BLaER1 (cell line): ENCODE measurements around the gene OR4D9.

Experiments
- H3K27ac ChIP-seq: shearing (Covaris generic); formaldehyde crosslinking; 2 replicates; pipeline ENCODE4 v1.8.1; 2022
- H3K27me3 ChIP-seq: shearing (Covaris generic); formaldehyde crosslinking; 2 replicates; pipeline ENCODE4 v1.8.1; 2022
- H3K36me3 ChIP-seq: shearing (Covaris generic); formaldehyde crosslinking; 2 replicates; pipeline ENCODE4 v1.8.1; 2022
- H3K4me1 ChIP-seq: shearing (Covaris generic); formaldehyde crosslinking; 2 replicates; pipeline ENCODE4 v1.8.1; 2022
- H3K4me2 ChIP-seq: shearing (Covaris generic); formaldehyde crosslinking; 2 replicates; pipeline ENCODE4 v1.8.1; 2022
- H3K4me3 ChIP-seq: shearing (Covaris generic); formaldehyde crosslinking; 2 replicates; pipeline ENCODE4 v1.8.1; 2022
- H3K9ac ChIP-seq: shearing (Covaris generic); formaldehyde crosslinking; 2 replicates; pipeline ENCODE4 v1.8.1; 2022
- H3K9me3 ChIP-seq: shearing (Covaris generic); formaldehyde crosslinking; 2 replicates; pipeline ENCODE4 v1.8.1; 2022
- H4K20me1 ChIP-seq: shearing (Covaris generic); formaldehyde crosslinking; 2 replicates; pipeline ENCODE4 v1.8.1; 2022
- Cebpa-rat ChIP-seq: shearing (Covaris generic); IDR thresholded peaks from 2 replicates; pipeline ENCODE4 v1.8.1; 2022

The OR4D9 gene

GRCh38 chr11:59550368-59550841, 39.1 kb downstream of the OR4D9 start:
- H3K27me3 ChIP-seq = peaks cover under 1% of the 10 kb centered on the region; the same call in 1 of the 2 replicates
- TF ChIP-seq Cebpa-rat = no peak
- H4K20me1 ChIP-seq = no peaks in the 10 kb centered on the region
- H3K9me3 ChIP-seq = no peaks in the 10 kb centered on the region
- H3K4me1 ChIP-seq = peaks cover 36% of the 10 kb centered on the region
- no peaks in the 10 kb centered on the region for H3K36me3 ChIP-seq
- peak overlapping the region; percentile 80 for H3K4me2 ChIP-seq
- H3K27ac ChIP-seq = peak overlapping the region; percentile 84
- H3K9ac ChIP-seq = peak overlapping the region; percentile 81
- peak overlapping the region; percentile 76 for H3K4me3 ChIP-seq

DNA sequence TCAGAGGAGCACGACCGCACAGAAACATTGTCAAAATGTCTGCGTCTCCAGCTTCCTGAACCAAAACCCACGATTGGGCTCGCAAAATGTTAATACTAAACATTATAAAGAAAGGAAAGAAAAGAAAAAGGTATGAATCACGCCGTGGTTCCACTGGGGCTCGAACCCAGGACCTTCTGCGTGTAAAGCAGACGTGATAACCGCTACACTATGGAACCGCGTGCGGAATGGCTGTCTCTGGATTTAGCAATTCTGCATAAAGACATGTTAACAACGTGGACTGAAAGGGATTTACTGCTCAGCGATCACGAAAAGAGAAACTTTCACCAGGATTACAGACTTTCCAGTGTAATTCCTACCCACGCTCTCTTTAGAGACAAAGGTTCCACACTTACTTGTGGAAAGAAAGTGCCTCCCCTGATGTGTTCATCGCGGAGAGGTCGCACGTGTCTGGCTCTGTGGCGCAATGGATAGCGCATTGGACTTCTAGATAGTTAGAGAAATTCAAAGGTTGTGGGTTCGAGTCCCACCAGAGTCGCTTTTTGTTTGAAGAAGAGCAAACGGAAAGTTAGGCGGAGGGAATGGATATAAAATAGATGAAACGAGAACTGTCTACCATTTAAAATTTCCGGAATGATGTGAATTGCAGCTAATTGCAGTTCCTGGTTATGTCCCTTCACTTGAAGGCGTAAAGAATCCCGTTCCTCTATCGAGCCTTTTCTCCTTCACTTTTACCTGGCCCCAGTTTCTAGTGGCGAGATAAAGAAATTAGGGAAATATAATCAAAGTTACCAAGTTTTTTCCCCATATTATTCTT, 39.7 kb downstream of the OR4D9 start:
- Histone ChIP-seq H3K27ac (peak overlapping the region; percentile 84), H3K4me1 (peaks cover 38% of the 10 kb centered on the region), H3K27me3 (peaks cover 7% of the 10 kb centered on the region; the same call in 1 of the 2 replicates), H3K4me2 (peak overlapping the region; percentile 80), H4K20me1 (no peaks in the 10 kb centered on the region), H3K36me3 (no peaks in the 10 kb centered on the region), H3K9me3 (no peaks in the 10 kb centered on the region), H3K9ac (peak overlapping the region; percentile 81), H3K4me3 (peak overlapping the region; percentile 76)
- TF ChIP-seq Cebpa-rat = peak; percentile 63

DNA sequence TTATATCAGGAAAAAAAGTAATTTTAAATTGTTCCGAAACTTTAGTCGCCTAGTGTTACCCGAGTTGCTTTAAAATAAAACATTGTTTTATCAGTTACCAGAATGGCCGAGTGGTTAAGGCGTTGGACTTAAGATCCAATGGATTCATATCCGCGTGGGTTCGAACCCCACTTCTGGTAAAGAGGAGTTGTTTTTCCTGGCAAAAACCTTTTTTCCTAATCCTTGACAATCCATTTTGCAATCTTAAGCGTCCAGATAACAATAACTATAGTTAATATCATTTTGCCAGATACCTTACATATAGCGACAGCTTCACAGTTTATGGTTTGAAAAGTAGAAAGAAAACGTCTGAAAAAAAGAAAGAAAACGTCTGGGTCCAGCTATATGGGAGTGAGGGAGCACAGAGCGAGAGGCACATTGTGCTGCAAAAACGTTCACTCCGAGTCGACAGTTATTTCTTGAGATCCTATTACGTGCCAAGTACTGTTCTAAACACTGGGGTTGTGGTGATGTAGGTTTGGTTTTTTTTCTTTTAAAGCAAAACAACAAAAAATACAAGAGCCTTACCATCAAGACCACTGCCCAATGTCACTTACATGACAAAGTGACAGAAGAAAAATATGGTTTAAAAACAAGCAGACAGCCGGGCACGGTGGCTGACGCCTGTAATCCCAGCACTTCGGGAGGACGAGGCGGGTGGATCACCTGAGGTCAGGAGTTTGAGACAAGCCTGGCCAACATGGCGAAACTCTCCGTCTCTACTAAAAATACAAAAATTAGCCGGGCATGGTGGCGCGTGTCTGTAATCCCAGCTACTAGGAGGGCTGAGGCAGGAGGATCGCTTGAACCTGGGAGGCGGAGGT, 40.6 kb downstream of the OR4D9 start:
- peak overlapping the region; percentile 84 for H3K27ac ChIP-seq
- TF ChIP-seq Cebpa-rat = no peak
- H4K20me1 ChIP-seq = no peaks in the 10 kb centered on the region
- H3K27me3 ChIP-seq = peaks cover 13% of the 10 kb centered on the region; the same call in 1 of the 2 replicates
- H3K9ac ChIP-seq = peak overlapping the region; percentile 81
- peaks cover 46% of the 10 kb centered on the region for H3K4me1 ChIP-seq
- H3K4me3 ChIP-seq = peak overlapping the region; percentile 76
- H3K4me2 ChIP-seq = peak overlapping the region; percentile 80
- H3K9me3 ChIP-seq = no peaks in the 10 kb centered on the region
- H3K36me3 ChIP-seq = no peaks in the 10 kb centered on the region

GRCh38 chr11:59552844-59553243, 41.5 kb downstream of the OR4D9 start:
- TF ChIP-seq Cebpa-rat = no peak
- Histone ChIP-seq H4K20me1 (no peaks in the 10 kb centered on the region), H3K36me3 (no peaks in the 10 kb centered on the region), H3K4me2 (no peak overlapping the region), H3K27ac (no peak overlapping the region), H3K4me1 (peaks cover 51% of the 10 kb centered on the region), H3K4me3 (no peak overlapping the region), H3K9me3 (no peaks in the 10 kb centered on the region), H3K27me3 (peaks cover 20% of the 10 kb centered on the region; the same call in 1 of the 2 replicates), H3K9ac (no peak overlapping the region)

DNA sequence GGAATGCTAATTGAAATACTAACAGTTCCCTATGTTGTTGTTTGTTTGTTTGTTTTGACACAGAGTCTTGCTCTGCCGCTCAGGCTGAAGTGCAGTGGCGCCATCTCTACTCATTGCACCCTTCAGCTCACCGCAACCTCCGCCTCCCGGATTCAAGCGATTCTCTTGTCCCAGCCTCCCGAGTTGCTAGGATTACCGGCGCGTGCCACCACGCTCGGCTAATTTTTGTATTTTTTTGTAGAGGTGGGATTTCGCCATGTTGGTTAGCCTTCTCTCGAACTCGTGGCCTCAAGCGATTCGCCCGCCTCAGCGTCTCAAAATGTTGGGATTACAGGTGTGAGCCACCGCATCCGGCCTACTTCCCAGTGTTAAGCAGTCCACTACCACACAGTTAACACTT, 42.0 kb downstream of the OR4D9 start:
- Histone ChIP-seq H3K27me3 (peaks cover 20% of the 10 kb centered on the region; the same call in 1 of the 2 replicates), H3K4me2 (no peak overlapping the region), H3K4me3 (no peak overlapping the region), H3K4me1 (peaks cover 51% of the 10 kb centered on the region), H3K27ac (no peak overlapping the region), H3K36me3 (no peaks in the 10 kb centered on the region), H3K9ac (no peak overlapping the region), H3K9me3 (no peaks in the 10 kb centered on the region), H4K20me1 (no peaks in the 10 kb centered on the region)
- no peak for TF ChIP-seq Cebpa-rat

GRCh38 chr11:59555601-59556114, 44.3 kb downstream of the OR4D9 start:
- H3K4me2 ChIP-seq = peak overlapping the region; percentile 37
- peak overlapping the region; percentile 37; the same call in 1 of the 2 replicates for H3K4me3 ChIP-seq
- H3K9me3 ChIP-seq = no peaks in the 10 kb centered on the region
- peaks cover 39% of the 10 kb centered on the region for H3K4me1 ChIP-seq
- no peaks in the 10 kb centered on the region for H3K36me3 ChIP-seq
- no peak overlapping the region for H3K9ac ChIP-seq
- no peak for TF ChIP-seq Cebpa-rat
- H4K20me1 ChIP-seq = no peaks in the 10 kb centered on the region
- peaks cover 20% of the 10 kb centered on the region; the same call in 1 of the 2 replicates for H3K27me3 ChIP-seq
- H3K27ac ChIP-seq = no peak overlapping the region

GRCh38 chr11:59556115-59556916, 45.0 kb downstream of the OR4D9 start:
- H3K4me2 ChIP-seq = peak overlapping the region; percentile 37
- no peaks in the 10 kb centered on the region for H3K9me3 ChIP-seq
- no peak for TF ChIP-seq Cebpa-rat
- H3K27me3 ChIP-seq = peaks cover 20% of the 10 kb centered on the region; the same call in 1 of the 2 replicates
- H4K20me1 ChIP-seq = no peaks in the 10 kb centered on the region
- H3K9ac ChIP-seq = no peak overlapping the region
- H3K27ac ChIP-seq = no peak overlapping the region
- peaks cover 43% of the 10 kb centered on the region for H3K4me1 ChIP-seq
- peak overlapping the region; percentile 37; the same call in 1 of the 2 replicates for H3K4me3 ChIP-seq
- H3K36me3 ChIP-seq = no peaks in the 10 kb centered on the region

- no peaks in the 10 kb centered on the region for H4K20me1 ChIP-seq
- H3K4me3 ChIP-seq = no peak overlapping the region; the same call in 1 of the 2 replicates
- peaks cover 49% of the 10 kb centered on the region for H3K4me1 ChIP-seq
- TF ChIP-seq Cebpa-rat = no peak
- no peaks in the 10 kb centered on the region for H3K36me3 ChIP-seq
- H3K4me2 ChIP-seq = peak overlapping the region; percentile 37
- no peaks in the 10 kb centered on the region for H3K9me3 ChIP-seq
- H3K27ac ChIP-seq = no peak overlapping the region
- no peak overlapping the region for H3K9ac ChIP-seq
- peaks cover 20% of the 10 kb centered on the region; the same call in 1 of the 2 replicates for H3K27me3 ChIP-seq
These were observed 45.6 kb downstream of the OR4D9 start for GRCh38 chr11:59556917-59557348.

DNA sequence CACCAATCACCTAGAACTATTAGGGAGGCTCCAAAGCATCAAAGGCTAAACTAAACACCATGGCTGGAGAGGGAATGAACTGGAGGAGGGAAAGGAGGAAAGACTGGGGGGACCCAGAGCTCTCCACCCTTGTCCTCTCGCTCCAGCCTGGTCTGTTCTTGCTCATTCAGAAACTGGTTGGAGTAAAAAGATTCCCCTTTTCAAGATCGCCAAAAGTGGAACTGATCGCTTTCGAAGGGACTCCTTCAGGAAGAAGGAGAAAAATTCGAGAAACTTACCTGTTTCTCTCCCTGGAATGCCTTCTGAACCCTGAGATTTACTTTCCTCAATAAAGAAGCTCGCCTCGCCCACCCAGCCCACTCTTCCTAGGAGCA, 46.9 kb downstream of the OR4D9 start:
- H3K4me3 ChIP-seq = no peak overlapping the region

More for the DNA sequence above, 46.9 kb downstream of the OR4D9 start:
- Histone ChIP-seq H3K4me1 (peaks cover 40% of the 10 kb centered on the region), H3K27me3 (peaks cover 20% of the 10 kb centered on the region; the same call in 1 of the 2 replicates), H4K20me1 (no peaks in the 10 kb centered on the region), H3K9me3 (no peaks in the 10 kb centered on the region), H3K27ac (no peak overlapping the region), H3K4me2 (no peak overlapping the region), H3K36me3 (no peaks in the 10 kb centered on the region), H3K9ac (no peak overlapping the region)
- no peak for TF ChIP-seq Cebpa-rat
